Type B pancreatic cell (in vitro differentiated cells): ENCODE data around the gene FMN1. TPM values are rescaled to one million over a fixed set of nuclear protein-coding genes. Genes with fewer than 3 reads are reported as not detected.

Source experiments
- DNase-seq: peaks from one replicate; pipeline ENCODE4 v3.0.0; 2021; ENCODE audit warnings: mixed read lengths; ENCODE audit not compliant: unreplicated experiment; ENCODE audit errors: extremely low spot score
- H3K27ac Mint-ChIP-seq: 2 replicates; pipeline ENCODE4 v1.8.0; 2021; ENCODE audit warnings: mild to moderate bottlenecking, mixed read lengths
- H3K27me3 Mint-ChIP-seq: 2 replicates; pipeline ENCODE4 v1.8.0; 2021; ENCODE audit warnings: mixed read lengths
- H3K36me3 Mint-ChIP-seq: 2 replicates; pipeline ENCODE4 v1.8.0; 2021; ENCODE audit warnings: mixed read lengths
- H3K4me1 Mint-ChIP-seq: one replicate; pipeline ENCODE4 v1.8.0; 2021; ENCODE audit warnings: mixed read lengths; ENCODE audit not compliant: unreplicated experiment
- H3K4me3 Mint-ChIP-seq: 2 replicates; pipeline ENCODE4 v1.8.0; 2021; ENCODE audit warnings: mild to moderate bottlenecking, mixed read lengths
- H3K9me3 Mint-ChIP-seq: 2 replicates; pipeline ENCODE4 v1.8.0; 2021; ENCODE audit warnings: mixed read lengths
- total RNA-seq: library from RNA; stranded (reverse); gene quantifications from 2 replicates; pipeline ENCODE4 v1.2.1, GENCODE V29; 2021; ENCODE audit warnings: low replicate concordance
- TF ChIP-seq, protein P1 (sequence below): fragments of 200-600 bp; sonication (generic); conservative IDR thresholded peaks from 2 replicates; pipeline ENCODE4 v1.5.0; 2021; ENCODE audit warnings: antibody characterized with exemption, mild to moderate bottlenecking

The FMN1 gene
- total RNA-seq, 1 donor from 2014 or later, result 22.1 TPM

DNA sequence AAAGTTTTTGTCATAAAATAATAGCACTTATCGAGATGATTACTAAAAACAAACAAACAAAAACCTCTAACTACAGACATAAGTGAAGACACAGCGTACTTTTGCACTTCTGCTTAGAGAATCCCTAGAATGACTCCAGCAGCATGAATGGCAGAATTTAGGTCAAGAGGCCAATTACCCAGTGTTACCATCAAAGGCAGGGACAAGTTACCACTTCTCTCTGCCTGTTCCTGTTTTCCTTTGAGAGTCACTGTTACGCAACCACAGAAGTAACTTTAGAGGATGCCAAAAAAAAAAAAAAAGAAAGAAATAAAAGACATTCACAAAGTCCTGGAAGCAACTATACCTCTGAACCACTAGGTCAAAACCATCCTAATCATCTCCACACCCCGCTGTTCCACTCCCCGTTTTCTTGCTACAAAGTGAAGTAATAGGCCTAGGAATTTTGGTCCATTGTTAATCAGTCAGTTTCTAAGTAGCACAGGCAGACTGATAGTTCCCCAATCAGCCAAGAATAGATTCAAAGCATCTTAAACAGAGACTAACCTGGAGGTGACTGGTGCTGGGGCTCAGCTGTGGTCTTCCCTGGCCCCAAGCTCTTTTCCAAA lies 41.9 kb downstream of the FMN1 start:
- TF ChIP-seq, protein P1, sequence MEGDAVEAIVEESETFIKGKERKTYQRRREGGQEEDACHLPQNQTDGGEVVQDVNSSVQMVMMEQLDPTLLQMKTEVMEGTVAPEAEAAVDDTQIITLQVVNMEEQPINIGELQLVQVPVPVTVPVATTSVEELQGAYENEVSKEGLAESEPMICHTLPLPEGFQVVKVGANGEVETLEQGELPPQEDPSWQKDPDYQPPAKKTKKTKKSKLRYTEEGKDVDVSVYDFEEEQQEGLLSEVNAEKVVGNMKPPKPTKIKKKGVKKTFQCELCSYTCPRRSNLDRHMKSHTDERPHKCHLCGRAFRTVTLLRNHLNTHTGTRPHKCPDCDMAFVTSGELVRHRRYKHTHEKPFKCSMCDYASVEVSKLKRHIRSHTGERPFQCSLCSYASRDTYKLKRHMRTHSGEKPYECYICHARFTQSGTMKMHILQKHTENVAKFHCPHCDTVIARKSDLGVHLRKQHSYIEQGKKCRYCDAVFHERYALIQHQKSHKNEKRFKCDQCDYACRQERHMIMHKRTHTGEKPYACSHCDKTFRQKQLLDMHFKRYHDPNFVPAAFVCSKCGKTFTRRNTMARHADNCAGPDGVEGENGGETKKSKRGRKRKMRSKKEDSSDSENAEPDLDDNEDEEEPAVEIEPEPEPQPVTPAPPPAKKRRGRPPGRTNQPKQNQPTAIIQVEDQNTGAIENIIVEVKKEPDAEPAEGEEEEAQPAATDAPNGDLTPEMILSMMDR, result no peak
- Mint-ChIP-seq H3K4me3 (no peak overlapping the region), H3K27ac (no peak overlapping the region), H3K9me3 (no peaks in the 10 kb centered on the region), H3K4me1 (peaks cover 46% of the 10 kb centered on the region), H3K27me3 (no peaks in the 10 kb centered on the region), H3K36me3 (peaks cover 5% of the 10 kb centered on the region)
- no peak for DNase-seq

DNA sequence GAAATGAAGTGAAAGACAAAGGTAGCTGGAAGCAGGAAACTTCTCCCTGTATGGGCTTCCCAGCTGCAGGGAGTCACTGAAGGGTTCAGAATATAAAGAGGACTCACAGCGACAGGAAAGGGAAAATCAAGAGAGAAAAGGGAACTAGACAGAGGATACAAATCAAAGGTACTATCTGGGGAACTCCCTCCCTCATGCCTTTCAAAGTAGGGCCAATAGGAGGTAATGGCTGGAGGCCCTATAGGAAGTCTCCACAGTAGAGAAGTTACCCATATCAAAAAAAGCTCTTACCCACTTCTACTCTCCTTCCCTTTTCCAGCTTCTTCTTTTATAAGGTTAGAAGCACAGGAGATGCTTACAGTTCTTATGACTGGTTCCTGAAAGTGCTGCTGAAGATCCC lies 43.5 kb downstream of the FMN1 start:
- Mint-ChIP-seq H3K27me3 (no peaks in the 10 kb centered on the region), H3K27ac (no peak overlapping the region), H3K4me3 (no peak overlapping the region), H3K4me1 (peaks cover 53% of the 10 kb centered on the region), H3K36me3 (peaks cover 10% of the 10 kb centered on the region), H3K9me3 (peaks cover 7% of the 10 kb centered on the region)
- DNase-seq, result no peak
- TF ChIP-seq, protein P1, result no peak

DNA sequence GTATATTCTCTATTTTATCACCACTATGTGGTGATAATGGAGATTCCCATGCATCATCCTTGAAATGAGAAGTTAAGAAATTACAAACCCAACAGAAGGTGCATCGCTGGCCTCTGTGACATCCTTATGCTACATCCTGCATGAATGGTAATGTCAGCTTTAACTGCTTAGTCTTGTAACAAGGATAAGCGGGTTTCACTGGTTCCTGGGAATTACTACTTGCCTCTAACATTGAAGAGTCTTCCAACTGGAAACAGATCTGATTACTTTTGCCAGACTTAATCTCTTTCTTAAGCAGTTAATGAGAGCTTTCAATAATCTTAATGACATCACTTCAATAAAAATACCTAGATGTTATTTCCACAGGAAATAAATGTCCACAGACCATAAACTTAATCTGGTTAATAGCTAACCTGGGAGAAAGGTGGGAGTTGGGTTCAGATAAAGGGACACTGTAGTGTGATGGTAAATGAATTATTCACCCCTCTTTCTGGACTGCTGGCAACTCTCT lies 44.0 kb downstream of the FMN1 start:
- peaks cover 11% of the 10 kb centered on the region for H3K9me3 Mint-ChIP-seq
- peaks cover 14% of the 10 kb centered on the region for H3K36me3 Mint-ChIP-seq
- no peak overlapping the region for H3K27ac Mint-ChIP-seq
- no peak for DNase-seq
- peaks cover 50% of the 10 kb centered on the region for H3K4me1 Mint-ChIP-seq
- H3K27me3 Mint-ChIP-seq, result no peaks in the 10 kb centered on the region
- H3K4me3 Mint-ChIP-seq, result no peak overlapping the region
- TF ChIP-seq, protein P1, result no peak

GRCh38 chr15:33149919-33150318 lies 44.6 kb downstream of the FMN1 start:
- H3K4me3 Mint-ChIP-seq, result no peak overlapping the region
- no peak for DNase-seq

GRCh38 chr15:33148129-33148751 lies 46.3 kb downstream of the FMN1 start:
- no peak for DNase-seq
- H3K9me3 Mint-ChIP-seq, result peaks cover 18% of the 10 kb centered on the region
- peaks cover 20% of the 10 kb centered on the region for H3K36me3 Mint-ChIP-seq
- TF ChIP-seq, protein P1, result no peak
- H3K27ac Mint-ChIP-seq, result no peak overlapping the region
- H3K4me1 Mint-ChIP-seq, result peaks cover 45% of the 10 kb centered on the region
- H3K4me3 Mint-ChIP-seq, result no peak overlapping the region
- H3K27me3 Mint-ChIP-seq, result no peaks in the 10 kb centered on the region

More at GRCh38 chr15:33149919-33150318, 44.6 kb downstream of the FMN1 start:
- Mint-ChIP-seq H3K9me3 (peaks cover 16% of the 10 kb centered on the region), H3K27me3 (no peaks in the 10 kb centered on the region), H3K27ac (no peak overlapping the region), H3K36me3 (peaks cover 20% of the 10 kb centered on the region), H3K4me1 (peaks cover 51% of the 10 kb centered on the region)
- TF ChIP-seq, protein P1, result no peak
